BE2C (cell line): ENCODE measurements around the gene C6orf132.

ENCODE experiments used
- DNase-seq: peaks from one replicate; pipeline ENCODE4 v3.0.0-alpha.2; 2020
- H3K27me3 ChIP-seq: fragments of 250-450 bp; sonication (Bioruptor Pico); 2 replicates; pipeline ENCODE4 v1.5.1; 2020; ENCODE audit warnings: mild to moderate bottlenecking
- H3K36me3 ChIP-seq: fragments of 250-450 bp; sonication (Bioruptor Pico); 2 replicates; pipeline ENCODE4 v1.5.1; 2020; ENCODE audit warnings: mild to moderate bottlenecking
- H3K4me1 ChIP-seq: fragments of 250-450 bp; sonication (Bioruptor Pico); 2 replicates; pipeline ENCODE4 v1.5.1; 2020
- H3K4me3 ChIP-seq: 2 replicates; pipeline ENCODE4 v1.5.1; 2011; ENCODE audit warnings: low read depth, low read length
- H3K9me3 ChIP-seq: fragments of 250-450 bp; sonication (Bioruptor Pico); 2 replicates; pipeline ENCODE4 v1.5.1; 2020
- TF ChIP-seq, protein P1 (sequence below): IDR thresholded peaks from 2 replicates; pipeline ENCODE4 v1.5.1; 2012; ENCODE audit warnings: mild to moderate bottlenecking, low read depth, low read length

C6orf132 gene

DNA sequence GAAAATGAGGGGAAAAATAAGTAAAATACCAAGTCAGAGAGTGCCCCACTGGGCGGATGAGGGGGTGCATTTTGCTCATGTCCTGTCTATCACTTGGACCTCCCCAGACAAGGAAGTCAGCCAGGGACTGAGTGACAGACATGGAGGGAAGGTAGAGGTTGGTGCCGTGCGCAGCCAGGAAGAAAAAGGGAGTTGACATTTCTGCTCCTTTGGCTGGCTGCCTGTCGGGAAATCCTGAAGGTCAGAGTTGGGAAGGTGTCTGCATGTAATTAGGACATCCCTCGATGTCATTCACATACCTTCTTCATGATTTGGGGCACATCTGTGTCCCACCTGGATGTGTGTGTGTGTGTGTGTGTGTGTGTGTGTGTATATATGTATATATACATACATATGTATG, 39.7 kb upstream of the C6orf132 start:
- no peak for DNase-seq
- Histone ChIP-seq H3K9me3 (no peaks in the 10 kb centered on the region), H3K4me1 (peaks cover 3% of the 10 kb centered on the region; the same call in 1 of the 2 replicates), H3K4me3 (no peak overlapping the region), H3K36me3 (no peaks in the 10 kb centered on the region), H3K27me3 (no peaks in the 10 kb centered on the region)
- TF ChIP-seq, protein P1, sequence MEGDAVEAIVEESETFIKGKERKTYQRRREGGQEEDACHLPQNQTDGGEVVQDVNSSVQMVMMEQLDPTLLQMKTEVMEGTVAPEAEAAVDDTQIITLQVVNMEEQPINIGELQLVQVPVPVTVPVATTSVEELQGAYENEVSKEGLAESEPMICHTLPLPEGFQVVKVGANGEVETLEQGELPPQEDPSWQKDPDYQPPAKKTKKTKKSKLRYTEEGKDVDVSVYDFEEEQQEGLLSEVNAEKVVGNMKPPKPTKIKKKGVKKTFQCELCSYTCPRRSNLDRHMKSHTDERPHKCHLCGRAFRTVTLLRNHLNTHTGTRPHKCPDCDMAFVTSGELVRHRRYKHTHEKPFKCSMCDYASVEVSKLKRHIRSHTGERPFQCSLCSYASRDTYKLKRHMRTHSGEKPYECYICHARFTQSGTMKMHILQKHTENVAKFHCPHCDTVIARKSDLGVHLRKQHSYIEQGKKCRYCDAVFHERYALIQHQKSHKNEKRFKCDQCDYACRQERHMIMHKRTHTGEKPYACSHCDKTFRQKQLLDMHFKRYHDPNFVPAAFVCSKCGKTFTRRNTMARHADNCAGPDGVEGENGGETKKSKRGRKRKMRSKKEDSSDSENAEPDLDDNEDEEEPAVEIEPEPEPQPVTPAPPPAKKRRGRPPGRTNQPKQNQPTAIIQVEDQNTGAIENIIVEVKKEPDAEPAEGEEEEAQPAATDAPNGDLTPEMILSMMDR: no peak

DNA sequence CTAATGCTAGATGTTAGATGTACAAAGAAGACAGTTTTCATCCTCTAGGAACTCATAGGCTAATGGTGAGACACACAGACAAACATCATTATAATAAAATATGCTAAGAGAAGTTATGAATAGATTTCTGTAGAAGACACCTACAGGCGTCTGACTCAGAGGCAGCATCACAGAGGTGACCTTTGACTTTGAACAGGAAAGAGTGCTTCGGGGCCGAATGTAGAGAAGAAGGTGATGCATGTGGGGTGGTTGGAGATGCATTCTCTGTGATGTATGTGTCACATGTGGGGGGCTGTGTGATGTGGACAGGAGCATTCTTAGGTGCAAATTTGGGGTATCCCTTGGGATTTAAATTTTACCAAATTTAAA, 37.5 kb upstream of the C6orf132 start:
- no peak for DNase-seq
- TF ChIP-seq, protein P1: no peak
- Histone ChIP-seq H3K9me3 (no peaks in the 10 kb centered on the region), H3K4me1 (peaks cover 3% of the 10 kb centered on the region; the same call in 1 of the 2 replicates), H3K4me3 (no peak overlapping the region), H3K27me3 (no peaks in the 10 kb centered on the region), H3K36me3 (no peaks in the 10 kb centered on the region)

DNA sequence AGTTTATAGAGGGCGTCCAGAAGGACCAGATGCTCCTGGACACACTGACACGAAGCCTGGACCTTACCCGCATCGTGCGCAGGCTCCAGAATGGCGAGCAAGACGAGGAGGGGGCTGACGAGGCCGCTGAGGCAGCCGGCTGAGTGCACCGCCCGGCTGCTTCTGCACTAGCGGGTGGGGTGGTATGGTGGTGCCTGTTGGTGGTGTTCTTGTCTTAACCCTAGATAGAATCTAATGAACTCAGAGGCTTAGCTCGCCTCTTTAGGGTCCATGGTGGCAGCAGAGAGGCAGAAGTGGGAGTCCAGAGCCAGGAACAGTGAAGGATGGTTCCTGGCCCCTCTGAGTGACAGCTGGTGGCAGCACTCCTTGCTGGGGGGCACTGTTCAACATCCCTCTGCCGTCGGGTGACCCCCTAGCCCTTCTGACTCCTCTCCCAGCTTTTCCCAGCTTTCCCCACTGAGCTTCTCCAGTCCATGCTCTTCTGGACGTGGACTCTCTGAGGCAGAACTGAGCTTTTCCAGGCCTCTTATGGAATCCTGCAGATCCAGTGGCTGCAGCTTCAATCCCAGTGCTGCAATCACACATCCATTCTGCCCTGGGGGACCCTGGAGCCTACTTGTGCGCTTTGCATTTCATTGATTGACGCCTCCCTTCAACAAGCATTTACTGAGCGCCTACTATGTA, 37.0 kb upstream of the C6orf132 start:
- no peaks in the 10 kb centered on the region for H3K27me3 ChIP-seq
- no peaks in the 10 kb centered on the region for H3K9me3 ChIP-seq
- DNase-seq: no peak
- peaks cover 3% of the 10 kb centered on the region; the same call in 1 of the 2 replicates for H3K4me1 ChIP-seq
- TF ChIP-seq, protein P1: no peak
- no peak overlapping the region for H3K4me3 ChIP-seq
- H3K36me3 ChIP-seq: no peaks in the 10 kb centered on the region

DNA sequence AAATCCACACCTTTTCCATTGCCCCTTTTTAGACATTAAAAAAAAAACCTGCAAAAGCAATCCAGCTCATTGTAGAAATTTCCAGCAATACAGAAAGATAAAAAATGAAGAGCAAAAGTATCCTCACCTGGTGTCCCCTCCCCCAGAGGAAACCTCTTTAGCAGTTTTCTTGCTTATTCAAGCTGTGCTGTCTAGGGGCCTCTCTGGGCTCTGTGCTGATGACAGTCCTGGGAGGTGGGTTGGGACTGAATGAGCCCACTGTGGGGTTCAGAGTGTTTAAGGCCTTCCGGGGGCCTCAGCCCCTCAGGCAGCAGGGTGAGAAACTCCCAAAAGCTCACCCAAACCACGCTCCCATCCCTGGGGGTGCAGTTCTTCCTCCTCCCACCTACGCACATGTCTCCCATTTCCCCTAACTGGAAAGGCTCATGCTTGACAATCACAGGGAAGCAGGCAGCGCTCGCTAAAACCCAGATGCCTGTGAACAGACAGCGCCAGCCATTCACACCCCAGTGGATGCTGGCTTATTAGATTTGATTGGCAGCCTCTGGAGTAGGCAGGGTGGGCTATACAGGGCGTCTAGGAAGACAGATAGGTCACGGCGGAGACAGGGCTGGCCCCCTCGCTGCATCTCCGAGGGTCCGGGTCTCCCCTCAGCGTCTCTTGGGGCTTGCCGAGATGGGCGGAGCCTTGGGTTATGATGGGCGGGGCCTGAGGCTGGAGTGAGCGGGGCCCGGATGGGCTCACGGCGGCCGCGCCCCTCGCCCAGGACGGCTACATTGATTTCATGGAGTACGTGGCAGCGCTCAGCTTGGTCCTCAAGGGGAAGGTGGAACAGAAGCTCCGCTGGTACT, 35.3 kb upstream of the C6orf132 start:
- H3K9me3 ChIP-seq: no peaks in the 10 kb centered on the region
- H3K4me1 ChIP-seq: peaks cover 3% of the 10 kb centered on the region; the same call in 1 of the 2 replicates
- peak overlapping the region; percentile 63 for H3K4me3 ChIP-seq
- no peaks in the 10 kb centered on the region for H3K36me3 ChIP-seq
- DNase-seq: peak; percentile 82
- TF ChIP-seq, protein P1: no peak
- no peaks in the 10 kb centered on the region for H3K27me3 ChIP-seq

DNA sequence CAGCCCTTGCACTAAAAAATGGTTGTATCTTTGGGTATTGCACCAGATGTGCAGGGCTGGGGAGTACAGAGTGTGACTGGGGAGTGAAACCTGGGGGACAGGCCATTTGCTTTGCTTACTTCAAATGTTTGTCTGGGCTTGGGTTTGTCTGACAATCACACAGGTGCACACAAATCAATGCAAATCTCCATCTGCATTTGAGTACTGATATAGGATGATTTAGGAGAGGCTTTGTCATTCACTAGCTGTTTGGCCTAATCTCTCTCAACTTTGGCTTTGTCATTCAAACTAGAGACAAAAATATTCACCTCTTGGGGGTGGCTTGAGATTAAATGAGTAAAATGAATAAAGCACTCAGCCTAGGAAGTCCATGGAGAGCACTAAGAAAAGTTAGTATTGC, 34.6 kb upstream of the C6orf132 start:
- TF ChIP-seq, protein P1: no peak
- DNase-seq: no peak
- no peak overlapping the region for H3K4me3 ChIP-seq

DNA sequence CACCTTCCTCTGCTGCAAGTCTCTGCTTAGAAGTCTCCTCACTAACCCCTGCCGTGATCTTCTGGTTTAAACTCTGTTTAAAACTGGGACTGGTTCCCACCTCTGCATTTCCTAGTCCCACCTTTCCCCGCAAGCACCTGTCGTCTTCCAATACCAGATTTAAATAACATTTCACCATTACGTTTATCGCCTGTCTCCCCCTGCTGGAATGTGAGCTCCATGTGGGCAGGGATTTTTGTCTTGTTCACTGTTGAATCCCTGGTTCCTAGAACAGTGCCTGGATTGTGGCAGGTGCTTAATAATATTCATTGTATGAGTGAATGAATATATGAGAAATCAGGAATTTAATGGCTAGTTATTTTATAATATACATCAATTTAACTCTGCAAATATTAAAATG, 33.4 kb upstream of the C6orf132 start:
- H3K9me3 ChIP-seq: no peaks in the 10 kb centered on the region
- peaks cover 3% of the 10 kb centered on the region; the same call in 1 of the 2 replicates for H3K4me1 ChIP-seq
- H3K27me3 ChIP-seq: no peaks in the 10 kb centered on the region
- TF ChIP-seq, protein P1: peak; percentile 36
- no peak overlapping the region for H3K4me3 ChIP-seq
- no peaks in the 10 kb centered on the region for H3K36me3 ChIP-seq
- DNase-seq: no peak

More for the DNA sequence above, 34.6 kb upstream of the C6orf132 start:
- no peaks in the 10 kb centered on the region for H3K27me3 ChIP-seq
- no peaks in the 10 kb centered on the region for H3K9me3 ChIP-seq
- no peaks in the 10 kb centered on the region for H3K36me3 ChIP-seq
- peaks cover 3% of the 10 kb centered on the region; the same call in 1 of the 2 replicates for H3K4me1 ChIP-seq
